Measurements from ENCODE around the gene NPS.

Gene NPS

GRCh38 chr10:127549009-127549408, at the start of gene NPS:
Gene NPS (plus strand): TSS chr10:127549309. CDS start chr10:127549369, 60 bp downstream.
- no peak for DNase-seq (ENCODE audit: low read depth in 4 of 4, low spot score in 1 of 4)

- DNase-seq (ENCODE audit: low read depth in 4 of 4, low spot score in 1 of 4): no peak
Observed at GRCh38 chr10:127500127-127500526, 49.0 kb upstream of the NPS start.

- no peak for DNase-seq (ENCODE audit: low read depth in 4 of 4, low spot score in 1 of 4)
Observed at GRCh38 chr10:127506094-127506493, 43.0 kb upstream of the NPS start.

- no peak for DNase-seq (ENCODE audit: low read depth in 4 of 4, low spot score in 1 of 4)
Observed at GRCh38 chr10:127522298-127522697, 26.8 kb upstream of the NPS start.

- no peak for DNase-seq (ENCODE audit: low read depth in 4 of 4, low spot score in 1 of 4)
Observed at GRCh38 chr10:127523476-127523875, 25.6 kb upstream of the NPS start.

GRCh38 chr10:127524229-127524628, 24.9 kb upstream of the NPS start:
- no peak for DNase-seq (ENCODE audit: low read depth in 4 of 4, low spot score in 1 of 4)

GRCh38 chr10:127524908-127525665, 24.0 kb upstream of the NPS start:
- DNase-seq (ENCODE audit: low read depth in 4 of 4, low spot score in 1 of 4): no peak

- DNase-seq (ENCODE audit: low read depth in 4 of 4, low spot score in 1 of 4): no peak
Observed at GRCh38 chr10:127525686-127526085, 23.4 kb upstream of the NPS start.

GRCh38 chr10:127526161-127526560, 22.9 kb upstream of the NPS start:
- no peak for DNase-seq (ENCODE audit: low read depth in 4 of 4, low spot score in 1 of 4)

GRCh38 chr10:127527320-127527719, 21.8 kb upstream of the NPS start:
- DNase-seq (ENCODE audit: low read depth in 4 of 4, low spot score in 1 of 4): no peak

GRCh38 chr10:127527891-127528290, 21.2 kb upstream of the NPS start:
- no peak for DNase-seq (ENCODE audit: low read depth in 4 of 4, low spot score in 1 of 4)

GRCh38 chr10:127532193-127532592, 16.9 kb upstream of the NPS start:
- no peak for DNase-seq (ENCODE audit: low read depth in 4 of 4, low spot score in 1 of 4)

- DNase-seq (ENCODE audit: low read depth in 4 of 4, low spot score in 1 of 4): no peak
Observed at GRCh38 chr10:127532659-127533058, 16.4 kb upstream of the NPS start.

- DNase-seq (ENCODE audit: low read depth in 4 of 4, low spot score in 1 of 4): no peak
Observed at GRCh38 chr10:127534074-127534473, 15.0 kb upstream of the NPS start.

- no peak for DNase-seq (ENCODE audit: low read depth in 4 of 4, low spot score in 1 of 4)
Observed at GRCh38 chr10:127534496-127534895, 14.6 kb upstream of the NPS start.

- no peak for DNase-seq (ENCODE audit: low read depth in 4 of 4, low spot score in 1 of 4)
Observed at GRCh38 chr10:127535802-127536515, 13.2 kb upstream of the NPS start.

GRCh38 chr10:127536972-127537760, 11.9 kb upstream of the NPS start:
- DNase-seq (ENCODE audit: low read depth in 4 of 4, low spot score in 1 of 4): no peak

GRCh38 chr10:127537924-127538323, 11.2 kb upstream of the NPS start:
- DNase-seq (ENCODE audit: low read depth in 4 of 4, low spot score in 1 of 4): no peak

GRCh38 chr10:127548022-127548421, 1.1 kb upstream of the NPS start:
- DNase-seq (ENCODE audit: low read depth in 4 of 4, low spot score in 1 of 4): no peak

GRCh38 chr10:127550861-127551260, 1.8 kb downstream of the NPS start:
- DNase-seq (ENCODE audit: low read depth in 4 of 4, low spot score in 1 of 4): no peak

- no peak for DNase-seq (ENCODE audit: low read depth in 4 of 4, low spot score in 1 of 4)
Observed at GRCh38 chr10:127552446-127552845, 3.3 kb downstream of the NPS start.

- DNase-seq (ENCODE audit: low read depth in 4 of 4, low spot score in 1 of 4): no peak
Observed at GRCh38 chr10:127553417-127553816, 4.3 kb downstream of the NPS start.

Data from stimulated activated CD4-positive, alpha-beta T cell treated with anti-CD3 and anti-CD28 coated beads, Interleukin-1b, Interleukin-23, amount 100 ng/mL, for 24 hours (primary cell).